BLaER1 treated with 17β-estradiol and CSF1 and Interleukin-3, amounts not matched to agents 10 nM and 100 nM (cell line): ENCODE data around the gene SMIM34.
"Not testable (repeated sequence)": the region's sequence is repeated elsewhere in the genome, so short reads cannot be mapped to it uniquely, and the experiment has no call there.

Experiments
- H3K27ac ChIP-seq, 11 experiments: shearing (Covaris generic); formaldehyde crosslinking; 2 replicates each; pipeline ENCODE4 v1.8.1; 2022
- H3K27me3 ChIP-seq, 11 experiments: shearing (Covaris generic); formaldehyde crosslinking; 2 replicates each; pipeline ENCODE4 v1.8.1; 2022
- H3K36me3 ChIP-seq, 11 experiments: shearing (Covaris generic); formaldehyde crosslinking; 2 replicates each; pipeline ENCODE4 v1.8.1; 2022
- H3K4me1 ChIP-seq, 10 experiments: shearing (Covaris generic); formaldehyde crosslinking; 2 replicates each; pipeline ENCODE4 v1.8.1; 2022
- H3K4me2 ChIP-seq, 11 experiments: shearing (Covaris generic); formaldehyde crosslinking; 2 replicates each; pipeline ENCODE4 v1.8.1; 2022
- H3K4me3 ChIP-seq, 10 experiments: shearing (Covaris generic); formaldehyde crosslinking; 2 replicates each; pipeline ENCODE4 v1.8.1; 2022
- H3K9ac ChIP-seq, 11 experiments: shearing (Covaris generic); formaldehyde crosslinking; 2 replicates each; pipeline ENCODE4 v1.8.1; 2022
- H3K9me3 ChIP-seq, 11 experiments: shearing (Covaris generic); formaldehyde crosslinking; replicated peaks in 1 of 11; 2 replicates each; pipeline ENCODE4 v1.8.1; 2022
- H4K20me1 ChIP-seq, 11 experiments: shearing (Covaris generic); formaldehyde crosslinking; 2 replicates each; pipeline ENCODE4 v1.8.1; 2022

SMIM34 gene, protein sequence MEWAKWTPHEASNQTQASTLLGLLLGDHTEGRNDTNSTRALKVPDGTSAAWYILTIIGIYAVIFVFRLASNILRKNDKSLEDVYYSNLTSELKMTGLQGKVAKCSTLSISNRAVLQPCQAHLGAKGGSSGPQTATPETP

DNA sequence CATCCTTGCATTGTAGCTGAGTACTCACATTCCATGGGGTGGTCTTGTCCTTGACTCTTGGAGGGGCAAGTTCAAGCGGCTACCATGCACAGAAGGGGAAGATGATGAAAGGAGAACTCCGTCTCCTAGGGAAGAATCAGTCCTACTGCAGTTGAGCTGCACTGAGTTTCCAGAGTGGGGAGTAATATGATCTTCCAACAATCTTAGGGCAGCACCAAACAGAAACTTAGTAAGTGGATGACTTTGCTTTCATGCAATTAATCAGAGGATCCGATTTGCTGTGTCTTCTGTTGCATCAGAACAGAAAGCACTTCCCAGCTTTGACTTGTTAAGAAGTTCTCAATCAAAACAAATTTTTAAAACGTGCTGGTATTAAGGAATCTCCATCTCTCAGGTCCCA is at the start of gene SMIM34:
SMIM34 (minus strand) TSS at position 147 of the 400 bp plus-strand sequence; CDS start at position 35, 112 bp downstream.
- H3K9ac ChIP-seq, H3K4me1 ChIP-seq, H3K4me2 ChIP-seq, H3K27ac ChIP-seq, H3K9me3 ChIP-seq, H3K36me3 ChIP-seq, H3K27me3 ChIP-seq, H3K4me3 ChIP-seq, H4K20me1 ChIP-seq: not testable (repeated sequence)

DNA sequence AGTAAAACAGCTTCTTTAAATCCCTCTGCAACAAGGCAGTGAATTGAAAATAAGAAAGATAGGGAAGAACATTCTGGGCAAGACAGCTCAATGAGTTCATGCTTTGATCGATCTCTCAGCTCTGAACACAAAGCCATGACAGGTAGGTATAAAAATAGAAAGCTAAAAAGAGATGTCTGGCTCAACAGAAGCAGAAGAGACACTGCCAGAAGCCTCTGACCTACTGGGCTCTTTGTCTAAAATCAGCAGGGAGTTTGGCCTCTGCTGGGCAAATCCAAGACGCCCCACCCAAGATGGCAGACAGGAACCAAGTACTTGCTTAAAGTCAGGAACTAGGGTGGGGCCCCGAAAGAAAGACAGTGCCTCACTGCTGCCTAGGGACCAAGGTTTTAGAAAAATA is 43.6 kb upstream of the SMIM34 start:
- not testable (repeated sequence) for H3K36me3 ChIP-seq, H3K9ac ChIP-seq, H3K4me1 ChIP-seq, H3K27ac ChIP-seq, H3K9me3 ChIP-seq, H3K4me2 ChIP-seq, H3K4me3 ChIP-seq, H3K27me3 ChIP-seq, H4K20me1 ChIP-seq

DNA sequence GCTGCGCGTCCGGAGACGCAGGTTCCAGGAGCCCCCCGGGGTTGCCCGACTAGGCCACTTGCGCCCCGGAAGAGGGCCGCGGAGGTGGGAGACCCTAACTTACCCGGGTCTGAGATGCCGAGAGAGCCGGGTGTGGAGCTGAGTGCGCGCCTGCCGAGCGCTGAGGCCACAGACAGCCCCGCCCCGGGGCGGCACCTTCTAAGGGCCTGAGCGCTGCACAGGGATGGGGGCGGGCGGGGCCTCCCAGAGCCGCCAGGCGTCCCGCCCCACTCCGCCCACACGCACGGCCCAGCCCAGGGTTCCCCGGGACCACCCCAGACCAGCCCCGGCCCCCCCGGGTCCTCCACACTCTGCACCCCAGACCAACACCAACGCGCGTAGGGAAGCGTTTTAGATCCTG is 35.7 kb upstream of the SMIM34 start:
- H3K36me3 ChIP-seq, H3K4me3 ChIP-seq, H4K20me1 ChIP-seq, H3K9ac ChIP-seq, H3K27me3 ChIP-seq, H3K4me2 ChIP-seq, H3K4me1 ChIP-seq, H3K9me3 ChIP-seq, H3K27ac ChIP-seq: not testable (repeated sequence)

DNA sequence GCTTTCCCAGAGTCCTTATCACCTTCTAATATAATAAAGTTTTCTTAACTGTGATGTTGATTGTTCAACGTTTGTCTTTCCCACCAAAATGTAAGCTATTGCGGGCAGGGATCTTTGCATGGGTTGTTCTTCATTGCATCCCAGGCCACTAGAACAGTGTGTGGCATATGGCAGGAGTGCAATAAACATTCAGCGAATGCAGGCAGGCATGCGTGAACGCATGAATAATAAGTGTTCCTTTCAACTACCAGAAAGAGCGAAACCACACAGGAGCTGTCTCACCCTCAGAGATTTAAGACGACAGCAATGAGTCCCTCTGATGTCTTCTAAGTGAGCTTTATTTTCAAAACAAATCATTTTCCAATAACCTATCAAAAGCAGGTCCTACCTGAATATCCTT is 34.5 kb upstream of the SMIM34 start:
- not testable (repeated sequence) for H3K9ac ChIP-seq, H3K4me1 ChIP-seq, H3K36me3 ChIP-seq, H3K4me3 ChIP-seq, H3K4me2 ChIP-seq, H4K20me1 ChIP-seq, H3K27me3 ChIP-seq, H3K9me3 ChIP-seq, H3K27ac ChIP-seq

DNA sequence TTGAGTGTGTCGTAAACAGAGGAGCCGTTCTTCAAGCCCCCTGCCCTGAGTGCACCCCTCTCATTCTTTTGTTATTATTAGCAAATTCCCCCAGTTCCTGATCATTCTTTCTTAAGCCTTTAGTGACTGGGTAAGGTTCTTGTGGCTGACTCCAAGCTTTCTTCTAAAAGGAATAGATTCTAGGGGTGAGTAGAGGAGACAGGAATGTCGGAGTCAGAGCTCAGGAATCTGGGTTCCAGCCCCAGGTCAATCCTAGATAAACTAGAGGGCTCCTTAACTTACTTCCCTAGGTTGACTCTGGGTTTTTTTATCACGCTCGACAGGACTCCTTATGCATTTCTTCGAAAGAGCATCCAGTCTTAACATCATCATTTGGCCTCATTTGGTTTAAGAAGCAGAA is 32.4 kb upstream of the SMIM34 start:
- H3K4me2 ChIP-seq, H3K27me3 ChIP-seq, H3K9me3 ChIP-seq, H3K27ac ChIP-seq, H3K9ac ChIP-seq, H3K4me3 ChIP-seq, H3K4me1 ChIP-seq, H3K36me3 ChIP-seq, H4K20me1 ChIP-seq: not testable (repeated sequence)

DNA sequence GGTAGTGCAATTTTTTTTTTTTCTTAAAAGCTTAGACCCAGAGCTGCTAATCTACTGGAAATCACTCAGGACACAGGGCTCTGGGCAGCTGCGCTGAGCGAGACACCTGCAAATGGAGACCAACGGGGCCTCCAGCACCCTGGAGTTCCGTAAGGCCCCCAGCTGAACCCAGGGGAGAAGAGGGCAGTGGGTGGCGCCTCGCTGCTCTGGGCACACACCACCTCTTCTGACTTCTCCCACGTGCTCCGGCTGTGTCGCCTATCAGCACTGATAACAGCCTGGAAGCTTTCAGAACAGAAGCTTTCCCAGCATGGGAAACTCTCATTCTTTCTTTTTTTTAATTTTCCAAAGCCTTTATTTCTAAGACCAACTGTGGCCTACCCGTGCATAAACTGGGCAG is 31.9 kb upstream of the SMIM34 start:
- H3K4me2 ChIP-seq, H3K4me1 ChIP-seq, H4K20me1 ChIP-seq, H3K27ac ChIP-seq, H3K27me3 ChIP-seq, H3K9me3 ChIP-seq, H3K36me3 ChIP-seq, H3K4me3 ChIP-seq, H3K9ac ChIP-seq: not testable (repeated sequence)

DNA sequence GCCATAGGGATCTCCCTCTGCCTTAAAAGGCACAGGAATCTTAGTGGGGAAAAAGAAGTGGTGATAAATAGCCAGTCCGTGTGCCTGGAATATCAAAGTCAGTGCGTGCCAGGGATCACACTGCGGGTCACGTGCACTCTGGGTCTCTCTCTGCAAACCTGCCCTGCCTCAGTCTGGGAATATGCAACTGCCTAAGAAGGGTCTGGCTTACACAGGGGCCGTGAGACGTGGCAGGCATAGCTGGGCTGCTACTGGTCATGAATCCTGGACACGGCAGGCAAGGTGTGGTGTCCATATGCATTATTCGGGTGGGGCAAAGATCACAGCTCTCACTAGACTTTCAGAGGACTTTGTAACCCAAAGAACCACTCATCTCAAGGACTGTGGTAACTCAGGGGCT is 23.3 kb upstream of the SMIM34 start:
- not testable (repeated sequence) for H3K27me3 ChIP-seq, H3K27ac ChIP-seq, H3K9ac ChIP-seq, H3K9me3 ChIP-seq, H4K20me1 ChIP-seq, H3K4me3 ChIP-seq, H3K36me3 ChIP-seq, H3K4me2 ChIP-seq, H3K4me1 ChIP-seq

DNA sequence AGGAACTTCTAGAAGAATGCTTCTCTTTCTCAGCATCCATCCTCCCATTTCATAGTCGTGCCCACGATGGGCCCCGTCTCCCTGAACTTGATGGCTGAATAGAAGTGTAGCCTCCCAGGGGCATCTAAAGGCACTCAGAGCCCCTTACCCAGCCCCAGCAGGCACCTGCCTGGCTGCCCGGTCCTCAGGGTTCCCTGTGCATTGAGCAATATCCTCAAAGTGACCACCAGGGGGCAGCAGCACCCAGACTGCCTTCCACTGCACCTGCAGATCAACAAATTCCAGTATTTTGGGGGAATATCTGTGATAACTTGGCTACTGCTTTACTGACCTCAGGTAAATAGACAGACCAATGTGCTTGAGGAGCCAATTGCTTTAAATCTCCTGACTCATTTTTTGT is 19.7 kb upstream of the SMIM34 start:
- H3K27me3 ChIP-seq, H3K4me3 ChIP-seq, H3K27ac ChIP-seq, H3K4me2 ChIP-seq, H3K9ac ChIP-seq, H3K36me3 ChIP-seq, H3K9me3 ChIP-seq, H4K20me1 ChIP-seq, H3K4me1 ChIP-seq: not testable (repeated sequence)

DNA sequence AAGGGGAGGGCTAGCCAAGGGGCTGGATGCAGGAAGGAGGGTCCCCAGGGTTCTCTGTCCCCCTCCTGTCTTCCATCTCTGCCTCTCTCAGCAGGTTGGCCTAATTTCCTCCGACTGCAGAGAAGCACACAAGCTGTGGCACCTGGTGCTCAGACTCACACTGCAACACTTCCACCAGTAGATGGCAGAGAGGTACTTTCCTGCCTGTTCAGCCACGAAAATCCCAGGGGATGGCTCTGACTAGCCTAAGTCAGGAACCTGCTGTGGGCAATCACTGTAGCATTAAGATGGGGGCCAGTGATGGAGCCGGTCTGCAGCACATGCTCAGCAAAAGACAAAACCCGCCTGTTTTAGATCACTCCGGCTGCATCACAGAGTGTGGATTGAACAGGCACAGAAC is 6.0 kb upstream of the SMIM34 start:
- not testable (repeated sequence) for H3K27ac ChIP-seq, H4K20me1 ChIP-seq, H3K4me3 ChIP-seq, H3K4me1 ChIP-seq, H3K27me3 ChIP-seq, H3K36me3 ChIP-seq, H3K4me2 ChIP-seq, H3K9ac ChIP-seq, H3K9me3 ChIP-seq

DNA sequence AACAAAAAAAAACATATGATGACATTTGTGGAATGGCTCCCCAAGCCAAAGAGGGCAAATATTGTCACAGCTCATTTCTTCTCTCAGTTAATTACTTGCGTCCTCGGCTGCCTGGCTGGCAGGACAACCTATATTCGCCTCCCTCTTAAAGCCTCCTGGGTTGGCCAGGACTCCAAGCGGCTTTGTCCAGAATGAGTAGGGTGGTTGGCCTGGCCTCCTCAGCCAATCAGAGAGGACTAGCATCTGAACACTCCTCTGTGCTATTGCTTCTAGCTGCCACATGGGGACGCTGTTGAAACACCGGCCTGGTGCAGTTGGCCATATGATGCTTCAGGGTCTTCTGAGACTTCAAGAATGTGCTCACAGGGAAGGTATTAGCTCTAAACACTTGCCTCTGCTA is 4.7 kb upstream of the SMIM34 start:
- H3K9me3 ChIP-seq, H3K27me3 ChIP-seq, H3K4me3 ChIP-seq: not testable (repeated sequence)

DNA sequence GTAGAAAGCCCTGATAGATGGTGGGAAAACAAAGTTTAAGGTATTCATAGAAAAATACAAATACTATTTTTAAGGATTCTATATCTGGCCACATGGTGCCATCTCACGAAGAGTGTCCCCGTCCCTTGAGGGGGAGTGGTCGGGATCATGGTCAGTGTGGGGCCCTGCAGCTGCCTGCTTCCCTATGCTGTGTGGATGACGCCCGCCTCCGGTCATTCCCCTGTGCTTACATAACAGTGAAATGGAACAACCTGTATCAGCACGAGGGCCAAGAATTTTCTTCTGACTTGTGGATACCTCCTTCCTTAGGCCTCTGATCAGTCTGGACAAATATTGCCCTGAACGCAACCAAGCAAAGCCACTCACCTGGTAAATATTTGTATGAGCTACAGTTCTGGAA is 3.6 kb upstream of the SMIM34 start:
- H3K27me3 ChIP-seq, H4K20me1 ChIP-seq, H3K9me3 ChIP-seq: not testable (repeated sequence)

More for the DNA sequence above, 4.7 kb upstream of the SMIM34 start:
- not testable (repeated sequence) for H3K4me2 ChIP-seq, H4K20me1 ChIP-seq, H3K9ac ChIP-seq, H3K27ac ChIP-seq, H3K36me3 ChIP-seq, H3K4me1 ChIP-seq

DNA sequence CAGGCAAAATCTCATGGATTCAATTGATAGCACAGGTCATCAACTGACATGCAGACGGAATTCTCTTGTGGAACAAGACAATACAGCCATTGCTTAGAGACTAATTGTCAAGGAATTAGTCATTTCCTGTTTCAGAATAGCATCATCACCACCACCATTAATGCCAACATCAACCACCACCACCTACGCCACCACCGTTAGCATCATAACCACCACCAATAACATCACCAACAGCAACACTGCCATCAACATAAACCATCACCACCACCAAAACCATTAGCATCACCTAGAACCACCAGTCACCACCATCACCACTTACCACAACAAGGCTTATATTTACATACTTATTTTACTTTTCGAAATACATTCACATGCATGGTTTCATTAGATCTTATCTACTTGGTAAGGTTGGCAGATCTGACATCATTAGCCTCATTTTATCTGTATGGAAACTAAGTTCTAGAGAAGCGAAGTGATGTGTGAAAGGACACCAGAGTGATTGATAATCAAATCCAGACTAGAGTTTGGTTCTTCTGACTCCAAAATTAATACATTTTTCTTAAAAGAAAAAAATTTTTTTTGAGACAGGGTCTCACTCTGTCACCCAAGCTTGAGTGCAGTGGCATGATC is 6.2 kb downstream of the SMIM34 start:
- not testable (repeated sequence) for H3K9ac ChIP-seq, H3K4me2 ChIP-seq, H3K27me3 ChIP-seq, H3K4me3 ChIP-seq, H4K20me1 ChIP-seq, H3K4me1 ChIP-seq, H3K27ac ChIP-seq, H3K9me3 ChIP-seq, H3K36me3 ChIP-seq

More for the DNA sequence above, 3.6 kb upstream of the SMIM34 start:
- not testable (repeated sequence) for H3K4me3 ChIP-seq, H3K4me1 ChIP-seq, H3K9ac ChIP-seq, H3K27ac ChIP-seq, H3K4me2 ChIP-seq, H3K36me3 ChIP-seq

DNA sequence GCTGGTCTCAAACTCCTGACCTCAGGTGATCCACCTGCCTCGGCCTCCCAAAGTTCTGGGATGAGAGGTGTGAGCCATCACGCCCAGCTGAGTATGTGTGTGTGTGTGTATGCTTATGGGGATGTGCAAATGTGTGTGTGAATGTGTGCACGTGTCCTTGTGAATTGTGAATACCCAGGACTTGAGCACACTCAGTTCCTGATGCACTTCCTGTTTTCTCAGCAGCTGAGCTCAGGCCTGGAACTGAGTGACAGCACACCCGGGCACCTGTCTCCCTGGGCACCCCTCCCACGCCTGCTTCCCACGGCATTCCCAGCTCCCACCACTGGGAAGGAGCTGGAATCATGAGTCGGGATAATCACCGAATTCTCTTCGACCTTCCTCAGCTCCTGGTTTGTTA is 16.5 kb downstream of the SMIM34 start:
- not testable (repeated sequence) for H3K9ac ChIP-seq, H4K20me1 ChIP-seq, H3K9me3 ChIP-seq, H3K27me3 ChIP-seq, H3K4me2 ChIP-seq, H3K36me3 ChIP-seq, H3K4me1 ChIP-seq, H3K4me3 ChIP-seq, H3K27ac ChIP-seq

DNA sequence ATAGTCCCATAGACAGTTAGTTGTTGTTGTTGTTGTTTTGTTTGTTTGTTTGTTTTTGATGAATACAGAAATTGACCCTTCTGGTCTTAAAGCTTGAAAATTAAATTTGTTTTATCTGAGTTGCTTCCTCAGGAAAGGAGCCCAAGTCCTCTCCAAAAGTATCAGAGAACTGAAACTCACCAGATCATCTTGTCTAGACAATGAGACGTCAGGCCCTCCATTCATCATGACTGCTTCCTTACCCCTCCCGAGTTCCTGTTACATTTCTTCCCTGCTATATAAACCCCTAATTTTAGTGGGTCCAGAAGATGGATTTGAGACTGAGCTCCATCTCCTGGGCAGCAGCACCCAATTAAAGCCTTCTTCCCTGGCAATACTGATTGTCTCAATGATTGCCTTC is 17.1 kb downstream of the SMIM34 start:
- H3K4me2 ChIP-seq, H3K4me3 ChIP-seq, H3K36me3 ChIP-seq, H3K4me1 ChIP-seq, H4K20me1 ChIP-seq, H3K9ac ChIP-seq, H3K9me3 ChIP-seq, H3K27me3 ChIP-seq, H3K27ac ChIP-seq: not testable (repeated sequence)

DNA sequence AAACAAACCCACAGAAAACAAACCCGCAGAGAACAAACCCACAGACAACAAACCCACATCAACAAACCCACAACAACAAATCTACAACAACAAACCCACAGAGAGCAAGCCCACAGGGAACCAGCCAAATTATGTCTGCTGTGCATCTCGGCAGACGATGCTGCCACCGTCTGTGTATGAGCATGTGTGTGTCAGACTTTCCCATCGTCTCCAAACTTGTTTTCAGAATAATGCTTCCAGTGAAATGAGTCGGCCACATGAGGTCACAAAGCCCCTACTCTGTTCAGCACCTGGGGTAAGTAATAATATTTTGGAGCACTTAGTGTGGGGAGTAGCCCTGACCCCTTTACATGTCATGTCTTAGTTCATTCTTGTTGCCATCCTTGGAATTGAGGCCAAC is 17.6 kb downstream of the SMIM34 start:
- not testable (repeated sequence) for H3K27ac ChIP-seq, H3K9ac ChIP-seq

More for the DNA sequence above, 17.6 kb downstream of the SMIM34 start:
- not testable (repeated sequence) for H4K20me1 ChIP-seq, H3K4me3 ChIP-seq, H3K36me3 ChIP-seq, H3K4me2 ChIP-seq, H3K9me3 ChIP-seq, H3K27me3 ChIP-seq, H3K4me1 ChIP-seq
